GM10266 (cell line): Measurements from ENCODE around the gene NOTCH1.
"Not testable (repeated sequence)": the region's sequence is repeated elsewhere in the genome, so short reads cannot be mapped to it uniquely, and the experiment has no call there.

ENCODE experiments used
- DNase-seq: peaks from one replicate; pipeline ENCODE4 v3.0.0; 2012; ENCODE audit errors: extremely low spot score
- CTCF ChIP-seq: IDR thresholded peaks from 2 replicates; pipeline ENCODE4 v1.5.1; 2012; ENCODE audit warnings: mild to moderate bottlenecking, low read depth; ENCODE audit not compliant: control insufficient read depth, insufficient read depth; ENCODE audit errors: missing control alignments

Gene NOTCH1

GRCh38 chr9:136576269-136576626, 30.4 kb upstream of the NOTCH1 start:
- TF ChIP-seq CTCF, result no peak
- no peak for DNase-seq

- no peak for TF ChIP-seq CTCF
- DNase-seq, result no peak
Measured at GRCh38 chr9:136575626-136576268, 29.9 kb upstream of the NOTCH1 start.

GRCh38 chr9:136574606-136575005, 28.8 kb upstream of the NOTCH1 start:
- DNase-seq, result not testable (repeated sequence)

DNA sequence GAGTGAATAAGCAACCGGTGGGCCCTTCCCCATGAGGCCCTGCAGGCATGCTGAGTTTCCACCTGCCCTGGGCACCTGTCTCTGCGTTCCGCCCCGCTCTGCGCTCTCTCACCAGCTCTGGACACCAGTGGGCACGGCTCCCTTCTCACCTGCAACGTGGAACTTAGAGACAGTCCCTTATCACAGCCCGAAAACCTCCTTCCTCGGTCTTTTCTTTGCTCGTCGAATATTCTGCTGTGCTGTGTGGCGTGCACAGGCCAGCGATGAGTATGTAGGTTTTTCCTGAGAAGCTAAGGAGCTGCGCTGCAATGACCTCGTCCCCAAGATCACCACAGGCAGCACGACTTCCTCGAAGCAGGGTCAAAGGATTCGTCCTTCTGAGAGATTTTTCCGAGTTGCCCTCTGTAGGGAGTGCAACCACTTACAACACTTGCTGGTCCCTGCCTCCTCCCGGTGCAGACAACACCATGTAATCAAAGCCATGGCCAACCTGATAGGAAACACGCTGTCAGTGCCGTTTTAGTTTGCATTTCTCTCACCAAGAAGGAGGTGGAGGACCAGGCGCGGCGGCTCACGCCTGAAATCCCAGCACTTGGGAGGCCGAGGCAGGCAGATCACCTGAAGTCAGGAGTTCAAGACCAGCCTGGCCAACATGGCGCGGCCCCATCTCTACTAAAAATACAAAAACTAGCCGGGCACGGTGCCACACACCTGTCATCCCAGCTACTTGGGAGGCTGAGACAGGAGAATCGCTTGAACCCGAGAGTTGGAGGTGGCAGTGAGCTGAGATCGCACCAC, 27.2 kb upstream of the NOTCH1 start:
- DNase-seq, result no peak
- no peak for TF ChIP-seq CTCF

DNA sequence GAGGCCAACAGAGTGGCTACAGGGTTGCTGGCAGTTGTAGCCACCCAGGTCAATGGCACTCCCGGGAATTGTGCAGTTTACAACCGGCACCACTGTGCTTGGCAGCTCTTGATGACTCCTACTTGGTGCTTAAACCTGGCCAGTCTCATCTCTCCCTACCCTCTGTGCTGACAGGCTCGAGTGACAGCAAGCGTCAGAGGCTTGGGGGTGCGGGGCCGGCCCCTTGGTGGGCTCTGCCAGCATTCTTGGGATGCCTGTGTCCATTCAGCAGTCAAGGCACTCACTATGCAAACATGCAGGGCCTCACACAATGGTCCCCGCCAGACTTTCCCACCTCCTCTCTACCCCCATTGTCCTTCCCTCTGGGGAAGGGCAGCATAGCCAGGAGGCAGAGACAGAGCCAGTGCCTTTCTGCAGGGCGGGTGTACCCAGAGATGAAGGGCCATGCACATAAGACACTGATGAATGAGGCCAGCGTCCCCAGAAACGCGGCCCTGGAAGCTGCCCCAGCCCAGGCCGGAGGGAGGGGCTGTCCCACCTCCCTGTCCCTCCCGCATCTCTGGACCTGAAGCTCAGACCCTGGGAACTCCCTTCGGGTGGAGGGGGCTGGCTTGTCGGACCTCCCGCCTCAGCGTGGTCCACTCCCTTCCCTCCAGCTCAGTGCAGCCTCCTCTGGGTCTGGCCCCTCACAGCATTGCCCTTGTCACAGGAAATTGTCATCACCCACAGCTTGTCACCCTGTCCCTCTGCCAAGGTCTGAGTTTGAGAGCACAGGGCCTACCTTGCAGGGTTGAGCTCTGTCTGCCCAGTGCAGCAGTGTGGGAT, 26.4 kb upstream of the NOTCH1 start:
- TF ChIP-seq CTCF, result no peak

DNA sequence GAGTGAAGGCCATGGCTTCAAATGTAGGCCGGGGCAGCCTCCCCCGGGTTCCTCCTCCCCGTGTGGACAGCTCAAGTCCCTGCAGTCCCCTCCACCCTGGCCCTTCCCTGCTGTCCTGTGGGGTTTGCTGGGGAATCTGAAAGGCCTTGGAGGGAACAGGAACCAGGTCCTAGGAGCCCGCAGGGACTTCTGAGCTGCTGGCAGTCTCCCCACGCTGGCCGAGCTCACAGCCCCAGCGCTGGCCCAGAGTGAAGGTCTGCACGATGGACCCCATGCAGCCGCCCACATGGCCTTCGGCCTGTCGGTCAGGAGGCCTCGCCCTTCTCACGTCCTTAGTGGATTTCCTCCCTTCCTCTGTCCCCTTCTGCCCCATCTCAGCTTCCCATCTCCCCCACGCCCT, 25.7 kb upstream of the NOTCH1 start:
- no peak for TF ChIP-seq CTCF
- no peak for DNase-seq

More for the DNA sequence above, 26.4 kb upstream of the NOTCH1 start:
- no peak for DNase-seq

DNA sequence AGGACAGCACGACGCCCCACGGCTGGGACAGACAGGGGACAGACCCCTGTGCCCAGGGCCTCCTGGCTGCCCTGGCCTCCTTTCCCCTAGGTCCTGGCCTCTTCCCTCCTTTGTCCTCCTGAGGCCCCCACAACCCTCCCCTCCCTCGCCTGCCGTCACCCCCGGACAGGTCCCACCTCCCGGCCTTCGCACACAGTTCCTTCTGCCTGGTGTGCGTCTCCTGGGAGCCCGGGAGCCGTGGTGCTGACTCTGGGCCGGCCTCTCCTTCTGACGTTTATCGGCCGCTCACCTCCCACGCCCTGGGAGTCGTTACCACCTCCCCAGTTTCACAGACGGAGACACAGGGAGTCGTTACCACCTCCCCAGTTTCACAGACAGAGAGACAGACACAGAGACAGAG, 25.1 kb upstream of the NOTCH1 start:
- no peak for DNase-seq
- TF ChIP-seq CTCF, result no peak
